Lower leg skin (tissue), 3 donors: ENCODE measurements around the gene PET100.

Experiments used
- CTCF ChIP-seq, 3 donors: fragments of 450-650 bp; IDR thresholded peaks; one replicate each; pipeline ENCODE4 v1.5.1; 2016; ENCODE audit warnings: antibody characterized with exemption in 3 of 3, mild to moderate bottlenecking in 3 of 3, moderate library complexity in 2 of 3
- POLR2A ChIP-seq, 2 donors: fragments of 450-650 bp; IDR thresholded peaks; one replicate each; pipeline ENCODE4 v1.6.1; 2016 to 2017; ENCODE audit warnings: antibody characterized with exemption in 2 of 2, mild to moderate bottlenecking in 1 of 2, moderate library complexity in 1 of 2

GRCh38 chr19:7650148-7650547 lies 20.6 kb downstream of the PET100 start:
- no peak for TF ChIP-seq CTCF (IDR thresholded peaks at IDR 0.05)
- TF ChIP-seq POLR2A (IDR thresholded peaks at IDR 0.05): no peak
